HFF-Myc (cell line): ENCODE measurements around the gene PGAP2.
"Not testable (repeated sequence)": the region's sequence is repeated elsewhere in the genome, so short reads cannot be mapped to it uniquely, and the experiment has no call there.

ENCODE experiments used
- DNase-seq: peaks from one replicate; pipeline ENCODE4 v3.0.0-alpha.2; 2011; ENCODE audit warnings: low read depth; ENCODE audit errors: extremely low read depth
- H3K4me3 ChIP-seq: replicated peaks from 2 replicates; pipeline ENCODE4 v1.5.1; 2011; ENCODE audit warnings: low read depth, mild to moderate bottlenecking, control low read depth, low read length
- CTCF ChIP-seq: IDR thresholded peaks from 2 replicates; pipeline ENCODE4 v1.5.1; 2012; ENCODE audit warnings: mild to moderate bottlenecking, low read depth, low read length, control low read depth; ENCODE audit errors: missing control alignments

The PGAP2 gene

GRCh38 chr11:3808861-3809623 is 682 bp downstream of the PGAP2 start:
- peak; percentile 43 for TF ChIP-seq CTCF
- H3K4me3 ChIP-seq = peak overlapping the region; percentile 61
- peak; percentile 71 for DNase-seq

GRCh38 chr11:3809624-3809928 is 1.2 kb downstream of the PGAP2 start:
- H3K4me3 ChIP-seq = no peak overlapping the region
- no peak for DNase-seq
- no peak for TF ChIP-seq CTCF

- no peak overlapping the region for H3K4me3 ChIP-seq
- TF ChIP-seq CTCF = no peak
- DNase-seq = no peak
Observed at GRCh38 chr11:3810446-3810845, 2.1 kb downstream of the PGAP2 start.

GRCh38 chr11:3810951-3811350 is 2.6 kb downstream of the PGAP2 start:
- no peak for TF ChIP-seq CTCF
- no peak for DNase-seq

DNA sequence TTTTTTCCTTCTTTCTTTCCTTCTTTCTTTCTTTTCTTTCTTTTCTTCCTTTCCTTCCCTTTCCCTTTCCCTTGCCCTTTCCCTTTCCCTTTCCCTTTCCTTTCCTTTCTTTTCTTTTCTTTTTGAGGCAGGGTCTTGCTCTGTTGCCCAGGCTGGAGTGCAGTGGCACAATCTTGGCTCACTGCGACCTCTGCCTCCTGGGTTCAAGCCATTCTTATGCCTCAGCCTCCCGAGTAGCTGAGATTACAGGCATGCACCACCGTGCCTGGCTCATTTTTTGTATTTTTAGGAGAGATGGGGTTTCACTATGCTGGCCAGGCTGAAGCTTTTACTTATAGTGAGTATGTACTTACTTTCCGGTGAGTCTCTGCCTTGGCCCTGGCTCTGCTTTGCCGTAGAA is 6.5 kb downstream of the PGAP2 start:
- DNase-seq, H3K4me3 ChIP-seq: not testable (repeated sequence)

More at GRCh38 chr11:3810951-3811350, 2.6 kb downstream of the PGAP2 start:
- no peak overlapping the region for H3K4me3 ChIP-seq

DNA sequence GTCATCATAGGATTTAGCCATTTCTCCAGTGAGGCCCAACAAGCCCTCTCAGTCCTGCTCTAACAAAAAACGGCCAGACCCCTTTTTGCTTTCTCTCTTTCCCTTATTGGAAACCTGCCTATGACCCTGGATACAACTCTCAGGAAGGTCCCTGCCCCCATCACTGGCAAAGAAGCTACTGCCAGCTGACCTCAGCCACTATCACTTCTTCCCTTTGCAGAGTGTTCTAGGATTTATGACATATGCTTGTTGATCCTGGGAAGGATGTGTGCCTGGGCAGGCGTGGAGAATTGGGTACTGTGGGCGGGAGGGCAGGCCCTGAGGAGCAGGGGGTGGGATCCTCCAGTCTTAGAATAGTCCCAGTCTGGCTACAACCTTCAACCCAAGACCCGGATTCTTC is 7.5 kb downstream of the PGAP2 start:
- H3K4me3 ChIP-seq = no peak overlapping the region
- TF ChIP-seq CTCF = no peak
- no peak for DNase-seq

- no peak for TF ChIP-seq CTCF
- DNase-seq = no peak
- no peak overlapping the region for H3K4me3 ChIP-seq
Observed at GRCh38 chr11:3816673-3817072, 8.3 kb downstream of the PGAP2 start.
